ENCODE data around the gene TM9SF1. TPM values are rescaled to one million over a fixed set of nuclear protein-coding genes. Genes with fewer than 3 reads are reported as not detected.
A peak's percentile ranks its signal among the peaks of the same experiment; 100 is the strongest.

TM9SF1 gene
- total and polyA plus RNA-seq, 2 of the 13 experiments (the other 11 are each of a cell fraction or from before 2014, with no cell fraction given), result 83.2 to 110 TPM

- TF ChIP-seq, protein P1, sequence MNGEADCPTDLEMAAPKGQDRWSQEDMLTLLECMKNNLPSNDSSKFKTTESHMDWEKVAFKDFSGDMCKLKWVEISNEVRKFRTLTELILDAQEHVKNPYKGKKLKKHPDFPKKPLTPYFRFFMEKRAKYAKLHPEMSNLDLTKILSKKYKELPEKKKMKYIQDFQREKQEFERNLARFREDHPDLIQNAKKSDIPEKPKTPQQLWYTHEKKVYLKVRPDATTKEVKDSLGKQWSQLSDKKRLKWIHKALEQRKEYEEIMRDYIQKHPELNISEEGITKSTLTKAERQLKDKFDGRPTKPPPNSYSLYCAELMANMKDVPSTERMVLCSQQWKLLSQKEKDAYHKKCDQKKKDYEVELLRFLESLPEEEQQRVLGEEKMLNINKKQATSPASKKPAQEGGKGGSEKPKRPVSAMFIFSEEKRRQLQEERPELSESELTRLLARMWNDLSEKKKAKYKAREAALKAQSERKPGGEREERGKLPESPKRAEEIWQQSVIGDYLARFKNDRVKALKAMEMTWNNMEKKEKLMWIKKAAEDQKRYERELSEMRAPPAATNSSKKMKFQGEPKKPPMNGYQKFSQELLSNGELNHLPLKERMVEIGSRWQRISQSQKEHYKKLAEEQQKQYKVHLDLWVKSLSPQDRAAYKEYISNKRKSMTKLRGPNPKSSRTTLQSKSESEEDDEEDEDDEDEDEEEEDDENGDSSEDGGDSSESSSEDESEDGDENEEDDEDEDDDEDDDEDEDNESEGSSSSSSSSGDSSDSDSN (CRISPR knock-in tag; IDR thresholded peaks at IDR 0.05), result peak; percentile 68; the same call in 1 of the 2 replicates
- peak; percentile 77; the same call in 1 of the 2 replicates for TF ChIP-seq PITX1 (CRISPR knock-in tag; IDR thresholded peaks at IDR 0.05)
- TF ChIP-seq ZNF629 (CRISPR knock-in tag; conservative IDR thresholded peaks at IDR 0.05), result no peak
- 0 out of 2 replicates have a peak, but pooled peaks have one; percentile 80 for TF ChIP-seq ZNF44 (CRISPR knock-in tag; IDR thresholded peaks at IDR 0.05)
- TF ChIP-seq MYC (CRISPR knock-in tag; IDR thresholded peaks at IDR 0.05; ENCODE audit: borderline replicate concordance), result 0 out of 2 replicates have a peak, but pooled peaks have one; percentile 12
- no peak for TF ChIP-seq ISL2 (CRISPR knock-in tag; IDR thresholded peaks at IDR 0.05)
- TF ChIP-seq ZNF543 (CRISPR knock-in tag; IDR thresholded peaks at IDR 0.05), result no peak
- no peak for TF ChIP-seq FOXK2 (IDR thresholded peaks at IDR 0.05)
- TF ChIP-seq, protein P2, sequence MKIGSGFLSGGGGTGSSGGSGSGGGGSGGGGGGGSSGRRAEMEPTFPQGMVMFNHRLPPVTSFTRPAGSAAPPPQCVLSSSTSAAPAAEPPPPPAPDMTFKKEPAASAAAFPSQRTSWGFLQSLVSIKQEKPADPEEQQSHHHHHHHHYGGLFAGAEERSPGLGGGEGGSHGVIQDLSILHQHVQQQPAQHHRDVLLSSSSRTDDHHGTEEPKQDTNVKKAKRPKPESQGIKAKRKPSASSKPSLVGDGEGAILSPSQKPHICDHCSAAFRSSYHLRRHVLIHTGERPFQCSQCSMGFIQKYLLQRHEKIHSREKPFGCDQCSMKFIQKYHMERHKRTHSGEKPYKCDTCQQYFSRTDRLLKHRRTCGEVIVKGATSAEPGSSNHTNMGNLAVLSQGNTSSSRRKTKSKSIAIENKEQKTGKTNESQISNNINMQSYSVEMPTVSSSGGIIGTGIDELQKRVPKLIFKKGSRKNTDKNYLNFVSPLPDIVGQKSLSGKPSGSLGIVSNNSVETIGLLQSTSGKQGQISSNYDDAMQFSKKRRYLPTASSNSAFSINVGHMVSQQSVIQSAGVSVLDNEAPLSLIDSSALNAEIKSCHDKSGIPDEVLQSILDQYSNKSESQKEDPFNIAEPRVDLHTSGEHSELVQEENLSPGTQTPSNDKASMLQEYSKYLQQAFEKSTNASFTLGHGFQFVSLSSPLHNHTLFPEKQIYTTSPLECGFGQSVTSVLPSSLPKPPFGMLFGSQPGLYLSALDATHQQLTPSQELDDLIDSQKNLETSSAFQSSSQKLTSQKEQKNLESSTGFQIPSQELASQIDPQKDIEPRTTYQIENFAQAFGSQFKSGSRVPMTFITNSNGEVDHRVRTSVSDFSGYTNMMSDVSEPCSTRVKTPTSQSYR (CRISPR knock-in tag; IDR thresholded peaks at IDR 0.05; ENCODE audit: borderline replicate concordance), result 0 out of 2 replicates have a peak, but pooled peaks have one; percentile 26
- TF ChIP-seq GZF1 (CRISPR knock-in tag; IDR thresholded peaks at IDR 0.05), result peak; percentile 93
- peak; percentile 75; the same call in 1 of the 2 replicates for TF ChIP-seq LBX2 (CRISPR knock-in tag; IDR thresholded peaks at IDR 0.05; ENCODE audit: borderline replicate concordance)
- TF ChIP-seq, protein P3, sequence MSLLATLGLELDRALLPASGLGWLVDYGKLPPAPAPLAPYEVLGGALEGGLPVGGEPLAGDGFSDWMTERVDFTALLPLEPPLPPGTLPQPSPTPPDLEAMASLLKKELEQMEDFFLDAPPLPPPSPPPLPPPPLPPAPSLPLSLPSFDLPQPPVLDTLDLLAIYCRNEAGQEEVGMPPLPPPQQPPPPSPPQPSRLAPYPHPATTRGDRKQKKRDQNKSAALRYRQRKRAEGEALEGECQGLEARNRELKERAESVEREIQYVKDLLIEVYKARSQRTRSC (CRISPR knock-in tag; IDR thresholded peaks at IDR 0.05; ENCODE audit: low read depth), result peak; percentile 89; the same call in 1 of the 2 replicates
- TF ChIP-seq HDAC2 (CRISPR knock-in tag; IDR thresholded peaks at IDR 0.05), result no peak
- TF ChIP-seq HCFC1 (IDR thresholded peaks at IDR 0.05; ENCODE audit: low read depth, low read length), result 0 out of 2 replicates have a peak, but pooled peaks have one; percentile 1
- TF ChIP-seq GPN1 (CRISPR knock-in tag; IDR thresholded peaks at IDR 0.05; ENCODE audit: borderline replicate concordance), result peak; percentile 89
- peak; percentile 97 for TF ChIP-seq MZF1 (CRISPR knock-in tag; IDR thresholded peaks at IDR 0.05; ENCODE audit: borderline replicate concordance)
- TF ChIP-seq ZC3H13 (CRISPR knock-in tag; IDR thresholded peaks at IDR 0.05), result no peak
- peak; percentile 34; the same call in 1 of the 2 replicates for TF ChIP-seq DPF2 (CRISPR knock-in tag; IDR thresholded peaks at IDR 0.05; ENCODE audit: borderline replicate concordance, low read depth)
- TF ChIP-seq MXD3 (CRISPR knock-in tag; IDR thresholded peaks at IDR 0.05), result 0 out of 2 replicates have a peak, but pooled peaks have one; percentile 32
- TF ChIP-seq MAF1 (CRISPR knock-in tag; IDR thresholded peaks at IDR 0.05; ENCODE audit: borderline replicate concordance), result no peak
- 0 out of 2 replicates have a peak, but pooled peaks have one; percentile 72 for TF ChIP-seq RAD21 (CRISPR knock-in tag; IDR thresholded peaks at IDR 0.05)
- TF ChIP-seq TAF1 (CRISPR knock-in tag; IDR thresholded peaks at IDR 0.05), result peak; percentile 26
- peak; percentile 46; the same call in 1 of the 2 replicates for TF ChIP-seq PHF8 (CRISPR knock-in tag; IDR thresholded peaks at IDR 0.05)
- TF ChIP-seq MIER2 (CRISPR knock-in tag; IDR thresholded peaks at IDR 0.05), result no peak
These were observed 47.3 kb downstream of the TM9SF1 start (continued) for GRCh38 chr14:24147761-24148428.
